ENCODE measurements around the gene MPV17.

The MPV17 gene

DNA sequence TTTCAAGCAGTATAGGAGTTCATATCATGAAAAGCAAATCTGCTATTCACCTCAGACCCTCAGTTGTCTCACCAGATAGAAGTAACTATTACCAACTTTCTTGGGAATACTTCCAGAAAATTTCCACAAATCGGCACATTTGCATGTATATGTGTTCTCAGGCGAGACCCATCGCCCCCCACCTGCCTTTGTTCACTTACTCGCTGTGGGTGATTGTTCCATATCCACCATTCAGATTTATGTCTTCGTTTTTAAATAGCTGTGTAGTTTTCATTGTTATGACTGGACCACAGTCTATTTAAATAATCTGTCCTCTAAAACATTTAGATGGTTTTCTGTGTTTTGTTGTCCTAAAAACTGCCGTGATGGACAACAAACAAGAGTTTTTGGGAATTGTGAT lies 37.4 kb downstream of the MPV17 start:
- no peak for DNase-seq (ENCODE audit: low spot score)
- peaks cover 0 to 93% (median 2%) of the 10 kb centered on the region in 3 experiments for H3K27me3 ChIP-seq (ENCODE audit: control insufficient read depth in 3 of 3, insufficient read depth in 3 of 3, low read depth in 1 of 3, low read length in 3 of 3)
- no peak overlapping the region for H2AFZ ChIP-seq (ENCODE audit: low read length)
- H2BK15ac ChIP-seq (ENCODE audit: low read length), result no peak overlapping the region
- H3K27ac ChIP-seq (replicated peaks; ENCODE audit: low read length), result no peak overlapping the region
- no peaks in the 10 kb centered on the region for H3K36me3 ChIP-seq (replicated peaks in 1 of 2; ENCODE audit: control insufficient read depth in 2 of 2, insufficient read depth in 2 of 2, low read length in 2 of 2)
- no peak overlapping the region for H3K4ac ChIP-seq (ENCODE audit: low read length)
- H3K9me3 ChIP-seq (replicated peaks in 1 of 2; ENCODE audit: control insufficient read depth in 2 of 2, insufficient read depth in 1 of 2, low read depth in 1 of 2, low read length in 2 of 2), result no peaks in the 10 kb centered on the region
- H2BK12ac ChIP-seq (ENCODE audit: low read length), result no peak overlapping the region
- H3K18ac ChIP-seq (ENCODE audit: low read length), result no peak overlapping the region
- H2BK120ac ChIP-seq (ENCODE audit: low read depth, low read length), result no peak overlapping the region
- H4K91ac ChIP-seq (ENCODE audit: low read depth, low read length, poor library complexity), result no peak overlapping the region
- H3K23ac ChIP-seq (ENCODE audit: low read depth, low read length, poor library complexity), result no peak overlapping the region
- H3K4me2 ChIP-seq (ENCODE audit: insufficient read depth, low read length, poor library complexity, severe bottlenecking), result no peak overlapping the region
- no peak overlapping the region for H2BK5ac ChIP-seq (ENCODE audit: low read length)
- H3K9ac ChIP-seq (ENCODE audit: low read depth, low read length, poor library complexity), result no peak overlapping the region
- no peak overlapping the region for H3K14ac ChIP-seq (ENCODE audit: low read length)
- no peaks in the 10 kb centered on the region for H3K79me1 ChIP-seq (ENCODE audit: low read depth, low read length)
- H3K4me3 ChIP-seq (ENCODE audit: low read length in 2 of 2), result no peak overlapping the region
- H3K4me1 ChIP-seq (ENCODE audit: control insufficient read depth in 2 of 2, insufficient read depth in 1 of 2, low read depth in 1 of 2, low read length in 2 of 2), result peaks cover 0 to 7% of the 10 kb centered on the region in 2 donors
- H2AK5ac ChIP-seq (ENCODE audit: low read depth, low read length), result no peak overlapping the region
- no peak overlapping the region for H4K8ac ChIP-seq (ENCODE audit: low read depth, low read length)
- WGBS, 2 donors (ENCODE audit: extremely low coverage in 2 of 2, insufficient read length in 2 of 2, insufficient replicate concordance in 1 of 2), result no CpG with 5 or more reads among the region's 6 CpGs

DNA sequence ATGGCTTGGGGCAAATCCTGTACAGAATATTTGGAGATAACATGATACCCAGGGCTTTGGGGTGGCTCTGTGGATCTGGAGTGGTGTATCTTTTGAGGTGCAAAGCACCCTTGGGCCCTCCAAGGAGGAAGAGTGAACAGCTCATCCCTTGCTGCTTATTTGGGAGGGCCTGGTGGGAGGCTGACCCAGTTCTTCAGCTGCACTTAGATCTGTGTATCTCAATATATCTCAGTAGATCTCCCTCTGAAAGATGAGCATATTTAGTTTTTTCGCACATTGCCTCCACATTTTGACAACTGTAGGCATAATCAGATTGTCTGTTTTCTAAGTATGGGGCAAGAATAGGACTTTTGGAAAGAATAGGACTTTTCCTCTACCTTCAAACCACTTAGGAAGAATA lies 37.9 kb downstream of the MPV17 start:
- Histone ChIP-seq H3K9ac (ENCODE audit: low read depth, low read length, poor library complexity) (no peak overlapping the region), H3K79me1 (ENCODE audit: low read depth, low read length) (no peaks in the 10 kb centered on the region), H3K4me3 (ENCODE audit: low read length in 2 of 2) (no peak overlapping the region), H4K91ac (ENCODE audit: low read depth, low read length, poor library complexity) (no peak overlapping the region), H2BK120ac (ENCODE audit: low read depth, low read length) (no peak overlapping the region), H3K4ac (ENCODE audit: low read length) (no peak overlapping the region), H3K4me1 (ENCODE audit: control insufficient read depth in 2 of 2, insufficient read depth in 1 of 2, low read depth in 1 of 2, low read length in 2 of 2) (peaks cover 0 to 7% of the 10 kb centered on the region in 2 donors), H3K9me3 (replicated peaks in 1 of 2; ENCODE audit: control insufficient read depth in 2 of 2, insufficient read depth in 1 of 2, low read depth in 1 of 2, low read length in 2 of 2) (no peaks in the 10 kb centered on the region), H2BK12ac (ENCODE audit: low read length) (no peak overlapping the region), H3K4me2 (ENCODE audit: insufficient read depth, low read length, poor library complexity, severe bottlenecking) (no peak overlapping the region), H2AK5ac (ENCODE audit: low read depth, low read length) (no peak overlapping the region), H2BK15ac (ENCODE audit: low read length) (no peak overlapping the region), H4K8ac (ENCODE audit: low read depth, low read length) (no peak overlapping the region), H3K27me3 (ENCODE audit: control insufficient read depth in 3 of 3, insufficient read depth in 3 of 3, low read depth in 1 of 3, low read length in 3 of 3) (peaks cover 0 to 94% (median 2%) of the 10 kb centered on the region in 3 experiments), H3K14ac (ENCODE audit: low read length) (no peak overlapping the region), H3K18ac (ENCODE audit: low read length) (no peak overlapping the region), H2BK5ac (ENCODE audit: low read length) (no peak overlapping the region), H2AFZ (ENCODE audit: low read length) (no peak overlapping the region), H3K36me3 (replicated peaks in 1 of 2; ENCODE audit: control insufficient read depth in 2 of 2, insufficient read depth in 2 of 2, low read length in 2 of 2) (no peaks in the 10 kb centered on the region), H3K27ac (replicated peaks; ENCODE audit: low read length) (no peak overlapping the region), H3K23ac (ENCODE audit: low read depth, low read length, poor library complexity) (no peak overlapping the region)
- WGBS, 2 donors (ENCODE audit: extremely low coverage in 2 of 2, insufficient read length in 2 of 2, insufficient replicate concordance in 1 of 2), result no CpG with 5 or more reads among the region's 1 CpG
- no peak for DNase-seq (ENCODE audit: low spot score)

DNA sequence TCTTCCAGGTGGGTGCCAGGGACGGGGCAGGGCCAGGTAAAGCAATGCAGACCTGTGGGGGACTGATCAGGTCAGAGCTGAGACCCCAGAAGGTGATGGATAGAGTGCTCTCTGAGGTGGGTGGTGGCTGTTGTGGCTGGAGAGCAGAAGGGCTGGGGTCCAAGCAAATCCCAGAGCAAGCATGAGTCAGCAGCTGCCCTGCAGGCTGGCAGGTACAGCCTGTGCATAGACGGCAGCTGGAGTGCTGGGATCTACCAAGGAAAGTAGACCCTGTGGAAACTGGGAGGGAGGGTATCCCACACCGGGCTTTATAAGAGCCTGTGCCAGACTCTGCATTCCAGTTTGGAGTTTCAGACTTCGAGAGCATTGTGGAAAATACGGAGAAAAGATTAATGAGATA lies 40.0 kb downstream of the MPV17 start:
- no CpG with 5 or more reads among the region's 5 CpGs for WGBS, 2 donors (ENCODE audit: extremely low coverage in 2 of 2, insufficient read length in 2 of 2, insufficient replicate concordance in 1 of 2)

DNA sequence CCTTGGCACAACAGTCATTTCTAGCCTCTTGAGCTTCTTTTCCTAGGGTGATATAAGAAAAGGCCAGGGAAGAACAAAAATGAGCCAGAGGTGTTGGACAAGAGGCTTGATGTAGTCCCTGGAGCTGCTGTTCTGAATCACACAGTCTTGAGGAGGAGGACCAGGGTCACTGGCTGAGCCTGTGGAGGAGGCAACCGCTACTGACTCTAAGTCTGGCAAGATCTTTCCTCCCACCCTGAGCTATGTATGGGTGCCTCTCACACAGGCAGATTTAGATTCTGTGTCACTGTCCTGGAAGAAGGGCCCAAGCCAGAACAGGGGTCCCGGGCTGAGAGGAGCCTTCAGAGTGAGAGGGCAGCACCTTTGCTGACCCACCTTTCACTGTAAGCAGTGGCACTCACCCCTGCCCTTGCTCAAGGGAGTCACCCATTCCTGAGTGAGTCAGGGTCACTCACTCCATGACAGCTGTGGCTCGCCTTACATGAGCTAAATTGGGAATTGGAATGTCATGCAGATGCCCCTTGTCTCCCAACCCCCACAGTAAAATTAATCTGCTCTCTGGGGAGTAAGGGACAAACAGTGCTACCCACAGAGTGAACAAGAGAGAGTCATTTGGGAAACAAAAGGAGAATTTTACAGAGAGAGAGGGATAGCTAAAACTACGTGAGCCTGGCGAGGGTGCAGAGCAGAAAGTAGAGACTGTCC lies 40.9 kb downstream of the MPV17 start, which contains the start of gene TRIM54:
TSS of gene TRIM54 (plus strand) at position 575 of the 705 bp plus-strand sequence. CDS start 303 bp downstream, outside the sequence.
- H3K9ac ChIP-seq (ENCODE audit: low read depth, low read length, poor library complexity), result peak within 1 kb of the TSS; percentile 65
- no peak within 1 kb of the TSS for H4K8ac ChIP-seq (ENCODE audit: low read depth, low read length)
- no peak within 1 kb of the TSS for H2BK120ac ChIP-seq (ENCODE audit: low read depth, low read length)
- H3K18ac ChIP-seq (ENCODE audit: low read length), result no peak within 1 kb of the TSS
- WGBS, 2 donors (ENCODE audit: extremely low coverage in 2 of 2, insufficient read length in 2 of 2, insufficient replicate concordance in 1 of 2), result no CpG with 5 or more reads among the region's 5 CpGs
- H3K23ac ChIP-seq (ENCODE audit: low read depth, low read length, poor library complexity), result peak within 1 kb of the TSS; percentile 95
- DNase-seq (ENCODE audit: low spot score), result no peak
- no peaks in the 10 kb centered on the region for H3K9me3 ChIP-seq (replicated peaks in 1 of 2; ENCODE audit: control insufficient read depth in 2 of 2, insufficient read depth in 1 of 2, low read depth in 1 of 2, low read length in 2 of 2)
- no peak within 1 kb of the TSS for H3K14ac ChIP-seq (ENCODE audit: low read length)
- no peak within 1 kb of the TSS for H3K4me2 ChIP-seq (ENCODE audit: insufficient read depth, low read length, poor library complexity, severe bottlenecking)
- H3K4me1 ChIP-seq (ENCODE audit: control insufficient read depth in 2 of 2, insufficient read depth in 1 of 2, low read depth in 1 of 2, low read length in 2 of 2), result peaks cover 0 to 7% of the 10 kb centered on the region in 2 donors
- H2AFZ ChIP-seq (ENCODE audit: low read length), result no peak within 1 kb of the TSS
- peak within 1 kb of the TSS; percentile 79 for H2BK12ac ChIP-seq (ENCODE audit: low read length)
- peak within 1 kb of the TSS; percentile 19 for H3K4ac ChIP-seq (ENCODE audit: low read length)
- no peak within 1 kb of the TSS for H3K4me3 ChIP-seq (ENCODE audit: low read length in 2 of 2)
- H2AK5ac ChIP-seq (ENCODE audit: low read depth, low read length), result peak within 1 kb of the TSS; percentile 66
- no peaks in the 10 kb centered on the region for H3K36me3 ChIP-seq (replicated peaks in 1 of 2; ENCODE audit: control insufficient read depth in 2 of 2, insufficient read depth in 2 of 2, low read length in 2 of 2)
- no peak within 1 kb of the TSS for H2BK5ac ChIP-seq (ENCODE audit: low read length)
- H2BK15ac ChIP-seq (ENCODE audit: low read length), result peak within 1 kb of the TSS; percentile 33
- no peaks in the 10 kb centered on the region for H3K79me1 ChIP-seq (ENCODE audit: low read depth, low read length)
- no peak within 1 kb of the TSS for H3K27ac ChIP-seq (replicated peaks; ENCODE audit: low read length)
- no peak within 1 kb of the TSS for H4K91ac ChIP-seq (ENCODE audit: low read depth, low read length, poor library complexity)
- peaks cover 0 to 78% (median 2%) of the 10 kb centered on the region in 3 experiments for H3K27me3 ChIP-seq (ENCODE audit: control insufficient read depth in 3 of 3, insufficient read depth in 3 of 3, low read depth in 1 of 3, low read length in 3 of 3)

More for the DNA sequence above, 40.0 kb downstream of the MPV17 start:
- Histone ChIP-seq H3K23ac (ENCODE audit: low read depth, low read length, poor library complexity) (peak overlapping the region; percentile 95), H2BK12ac (ENCODE audit: low read length) (peak overlapping the region; percentile 79), H3K27me3 (ENCODE audit: control insufficient read depth in 3 of 3, insufficient read depth in 3 of 3, low read depth in 1 of 3, low read length in 3 of 3) (peaks cover 0 to 81% (median 2%) of the 10 kb centered on the region in 3 experiments), H3K9ac (ENCODE audit: low read depth, low read length, poor library complexity) (peak overlapping the region; percentile 65), H4K8ac (ENCODE audit: low read depth, low read length) (no peak overlapping the region), H2AK5ac (ENCODE audit: low read depth, low read length) (peak overlapping the region; percentile 66), H3K4me2 (ENCODE audit: insufficient read depth, low read length, poor library complexity, severe bottlenecking) (no peak overlapping the region), H2BK120ac (ENCODE audit: low read depth, low read length) (no peak overlapping the region), H3K27ac (replicated peaks; ENCODE audit: low read length) (no peak overlapping the region), H2BK5ac (ENCODE audit: low read length) (no peak overlapping the region), H3K9me3 (replicated peaks in 1 of 2; ENCODE audit: control insufficient read depth in 2 of 2, insufficient read depth in 1 of 2, low read depth in 1 of 2, low read length in 2 of 2) (no peaks in the 10 kb centered on the region), H4K91ac (ENCODE audit: low read depth, low read length, poor library complexity) (no peak overlapping the region), H2BK15ac (ENCODE audit: low read length) (peak overlapping the region; percentile 33), H3K14ac (ENCODE audit: low read length) (no peak overlapping the region), H3K36me3 (replicated peaks in 1 of 2; ENCODE audit: control insufficient read depth in 2 of 2, insufficient read depth in 2 of 2, low read length in 2 of 2) (no peaks in the 10 kb centered on the region), H2AFZ (ENCODE audit: low read length) (no peak overlapping the region), H3K79me1 (ENCODE audit: low read depth, low read length) (no peaks in the 10 kb centered on the region), H3K4me3 (ENCODE audit: low read length in 2 of 2) (no peak overlapping the region), H3K4me1 (ENCODE audit: control insufficient read depth in 2 of 2, insufficient read depth in 1 of 2, low read depth in 1 of 2, low read length in 2 of 2) (peaks cover 0 to 7% of the 10 kb centered on the region in 2 donors), H3K18ac (ENCODE audit: low read length) (no peak overlapping the region), H3K4ac (ENCODE audit: low read length) (peak overlapping the region; percentile 19)
- no peak for DNase-seq (ENCODE audit: low spot score)

Measured in neuronal stem cell (in vitro differentiated cells).